Mesodermal cell (in vitro differentiated cells): ENCODE measurements around the gene IMP3.

Experiments
- H3K27ac ChIP-seq: 2 replicates; pipeline ENCODE4 v1.7.0; 2013; ENCODE audit warnings: mild to moderate bottlenecking, low read depth, low read length, moderate library complexity; ENCODE audit not compliant: severe bottlenecking
- H3K36me3 ChIP-seq: 2 replicates; pipeline ENCODE4 v1.7.1; 2013; ENCODE audit warnings: mild to moderate bottlenecking, low read length, moderate library complexity; ENCODE audit not compliant: control insufficient read depth, insufficient read depth
- H3K4me1 ChIP-seq: one replicate; pipeline ENCODE4 v1.7.1; 2013; ENCODE audit warnings: mild to moderate bottlenecking, low read length; ENCODE audit not compliant: insufficient read depth, control insufficient read depth, poor library complexity, severe bottlenecking
- H3K4me3 ChIP-seq: 2 replicates; pipeline ENCODE4 v1.7.0; 2013; ENCODE audit warnings: low read length, control low read depth, mild to moderate bottlenecking; ENCODE audit not compliant: insufficient read depth, poor library complexity, severe bottlenecking; ENCODE audit errors: extremely low read depth
- H3K9me3 ChIP-seq: 2 replicates; pipeline ENCODE4 v1.7.1; 2013; ENCODE audit warnings: mild to moderate bottlenecking, low read length, moderate library complexity; ENCODE audit not compliant: control insufficient read depth
- WGBS, 2 experiments: methylation state at CpG; one replicate each; pipeline ENCODE4 v1.1.5; 2013; ENCODE audit warnings: missing lambda C conversion rate in 2 of 2; ENCODE audit not compliant: insufficient coverage in 2 of 2; 5-methylcytosine and 5-hydroxymethylcytosine counted together

IMP3 gene

DNA sequence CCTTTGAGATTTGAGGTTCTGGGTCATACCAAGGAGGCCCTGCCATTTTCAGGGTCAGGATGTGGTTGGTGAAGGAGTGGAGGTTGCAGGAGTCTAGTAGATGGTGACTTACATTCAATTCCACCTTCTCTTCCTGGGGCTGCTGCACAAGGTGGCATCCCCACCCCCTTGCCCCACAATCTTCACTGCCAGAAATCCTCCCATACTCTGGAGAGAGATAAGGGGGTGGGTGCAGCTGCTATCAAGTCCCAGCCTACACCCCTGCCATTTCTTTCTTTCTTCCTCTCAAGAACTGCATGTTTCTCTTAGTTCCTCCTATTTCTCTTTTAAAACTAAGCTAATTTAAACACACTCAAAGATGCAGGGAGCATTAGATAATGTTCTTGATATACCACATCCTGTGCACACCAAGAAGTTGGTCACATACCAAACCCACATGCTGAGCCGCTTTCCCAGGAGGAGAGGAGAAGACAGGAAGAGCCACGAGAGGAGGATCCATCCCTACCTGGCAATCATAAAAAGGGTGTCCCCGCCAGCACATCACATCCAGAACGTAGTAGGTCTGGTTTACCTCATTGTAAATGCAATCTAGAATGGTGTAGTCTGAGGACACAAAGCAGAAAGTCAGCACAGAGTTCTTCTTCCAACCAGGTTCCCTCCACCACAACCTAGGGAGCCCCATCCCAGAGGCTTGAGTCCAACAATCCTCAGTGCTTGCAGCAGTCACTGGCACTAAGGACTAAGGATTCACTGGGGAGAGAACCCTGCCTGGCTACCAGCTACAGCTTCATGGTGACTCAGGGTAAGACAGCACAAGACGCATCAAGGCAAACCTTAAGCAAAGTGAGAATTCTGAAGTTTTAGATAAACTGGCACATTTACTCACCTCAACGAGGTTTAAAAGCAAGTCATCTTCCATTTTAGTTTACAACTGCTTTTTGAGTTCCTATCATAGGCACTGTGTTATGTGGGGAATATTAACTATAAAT, 33.0 kb downstream of the IMP3 start:
- no peak overlapping the region for H3K4me3 ChIP-seq
- no peaks in the 10 kb centered on the region for H3K9me3 ChIP-seq
- WGBS, 2 experiments = 82 to 100% methylated on average over 3 to 5 of the region's 6 CpGs
- no peak overlapping the region for H3K27ac ChIP-seq
- H3K36me3 ChIP-seq = peaks cover 61% of the 10 kb centered on the region
- no peaks in the 10 kb centered on the region for H3K4me1 ChIP-seq

DNA sequence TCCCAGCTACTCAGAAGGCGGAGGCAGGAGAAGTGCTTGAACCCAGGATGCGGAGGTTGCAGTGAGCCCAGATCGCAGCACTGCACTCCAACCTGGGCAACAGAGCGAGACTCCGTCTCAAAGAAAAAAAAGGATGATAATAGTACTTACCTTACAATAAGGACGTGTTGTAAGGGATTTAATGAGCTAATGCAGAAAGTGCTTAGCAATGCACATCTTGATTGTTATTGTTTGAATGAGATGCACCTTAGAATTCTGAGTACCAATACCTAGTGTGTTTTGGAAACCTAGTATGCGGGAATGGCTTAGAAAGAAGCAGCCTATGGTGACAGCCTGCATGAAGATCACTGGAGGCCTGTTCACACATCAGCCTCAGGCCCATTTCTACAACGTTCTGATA, 34.0 kb downstream of the IMP3 start:
- Histone ChIP-seq H3K4me3 (no peak overlapping the region), H3K4me1 (no peaks in the 10 kb centered on the region), H3K27ac (no peak overlapping the region), H3K9me3 (no peaks in the 10 kb centered on the region), H3K36me3 (peaks cover 57% of the 10 kb centered on the region)
- 95 to 100% methylated on average over 6 of the region's 8 CpGs for WGBS, 2 experiments

DNA sequence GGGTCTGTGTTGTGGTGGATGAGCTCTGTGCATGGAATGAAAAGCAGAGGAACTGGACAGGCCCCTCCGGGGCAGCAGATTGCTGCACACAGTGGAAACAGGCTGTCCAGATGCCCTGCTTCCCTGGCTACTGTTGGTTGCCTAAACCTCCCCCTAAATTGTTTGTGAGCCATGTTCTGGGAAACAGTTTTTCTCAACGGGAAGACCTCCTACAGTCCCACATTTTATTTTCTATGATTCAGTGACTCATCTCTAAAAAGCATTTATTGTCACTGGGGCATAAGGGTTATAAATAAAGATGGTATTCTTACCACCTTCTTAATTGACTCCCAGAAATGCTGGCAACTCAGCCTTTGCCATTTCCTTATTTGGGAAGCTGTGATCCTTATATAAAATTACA, 40.6 kb downstream of the IMP3 start:
- Histone ChIP-seq H3K9me3 (no peaks in the 10 kb centered on the region), H3K27ac (peak overlapping the region; percentile 10), H3K4me3 (no peak overlapping the region), H3K36me3 (peaks cover 52% of the 10 kb centered on the region), H3K4me1 (no peaks in the 10 kb centered on the region)
- 88 to 91% methylated on average over 1 of the region's 2 CpGs for WGBS, 2 experiments

DNA sequence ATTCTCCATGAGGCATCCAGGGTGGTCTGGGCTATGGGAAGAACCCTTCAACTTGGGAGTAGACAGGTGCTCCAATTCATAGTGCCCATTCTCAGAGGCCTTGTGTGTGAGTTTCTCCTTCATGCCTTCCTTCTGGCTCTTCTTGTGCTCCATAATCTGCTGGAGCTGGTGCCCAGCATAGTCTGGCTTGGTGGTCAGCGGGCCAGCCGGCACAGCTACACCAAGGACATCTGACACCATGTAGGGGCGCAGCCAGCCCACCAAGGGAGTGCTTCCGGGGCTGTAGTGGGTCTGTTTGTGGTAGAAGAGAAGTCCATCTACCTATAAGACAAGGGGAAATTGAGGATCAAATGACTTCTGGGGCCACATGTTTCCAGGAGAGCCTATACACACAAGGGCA, 41.7 kb downstream of the IMP3 start:
- H3K4me1 ChIP-seq = no peaks in the 10 kb centered on the region
- no peaks in the 10 kb centered on the region for H3K9me3 ChIP-seq
- 100% methylated on average over 1 to 3 of the region's 4 CpGs for WGBS, 2 experiments
- H3K4me3 ChIP-seq = no peak overlapping the region
- peaks cover 47% of the 10 kb centered on the region for H3K36me3 ChIP-seq
- H3K27ac ChIP-seq = no peak overlapping the region

DNA sequence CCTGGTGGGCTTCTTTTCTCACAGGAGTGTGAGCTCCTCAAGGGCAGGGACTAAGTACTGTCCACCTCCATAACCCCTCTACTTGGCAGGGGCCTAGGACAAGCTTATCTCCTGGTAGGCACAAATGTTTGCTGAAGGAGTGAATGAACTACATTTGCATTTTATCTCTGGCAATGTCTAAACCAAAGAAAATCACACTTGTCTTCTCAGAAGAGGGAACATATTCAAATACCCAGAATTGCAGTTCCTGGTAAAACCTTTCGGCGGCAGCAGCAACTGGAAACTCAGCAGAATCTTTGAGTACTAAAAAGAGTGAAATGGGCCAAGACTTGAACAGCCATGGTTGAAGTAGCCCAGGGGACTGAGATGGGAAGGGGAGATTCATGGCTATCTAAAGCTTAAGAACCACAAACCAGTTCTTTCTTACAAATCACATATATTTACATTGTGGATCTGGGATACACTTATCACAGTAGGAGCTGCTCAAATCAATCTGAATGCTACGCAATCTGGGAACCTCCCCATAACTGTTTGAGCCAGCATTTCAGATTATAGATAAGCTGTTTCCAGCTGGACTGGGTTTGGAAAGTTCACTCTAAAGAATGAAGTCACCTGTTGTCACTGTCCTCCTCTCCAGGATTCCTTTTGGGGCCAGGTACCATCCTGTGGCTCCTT, 42.2 kb downstream of the IMP3 start:
- H3K27ac ChIP-seq = no peak overlapping the region
- no peaks in the 10 kb centered on the region for H3K4me1 ChIP-seq
- H3K9me3 ChIP-seq = no peaks in the 10 kb centered on the region
- H3K36me3 ChIP-seq = peaks cover 47% of the 10 kb centered on the region
- 60 to 85% methylated on average over 2 to 3 of the region's 3 CpGs for WGBS, 2 experiments
- no peak overlapping the region for H3K4me3 ChIP-seq

DNA sequence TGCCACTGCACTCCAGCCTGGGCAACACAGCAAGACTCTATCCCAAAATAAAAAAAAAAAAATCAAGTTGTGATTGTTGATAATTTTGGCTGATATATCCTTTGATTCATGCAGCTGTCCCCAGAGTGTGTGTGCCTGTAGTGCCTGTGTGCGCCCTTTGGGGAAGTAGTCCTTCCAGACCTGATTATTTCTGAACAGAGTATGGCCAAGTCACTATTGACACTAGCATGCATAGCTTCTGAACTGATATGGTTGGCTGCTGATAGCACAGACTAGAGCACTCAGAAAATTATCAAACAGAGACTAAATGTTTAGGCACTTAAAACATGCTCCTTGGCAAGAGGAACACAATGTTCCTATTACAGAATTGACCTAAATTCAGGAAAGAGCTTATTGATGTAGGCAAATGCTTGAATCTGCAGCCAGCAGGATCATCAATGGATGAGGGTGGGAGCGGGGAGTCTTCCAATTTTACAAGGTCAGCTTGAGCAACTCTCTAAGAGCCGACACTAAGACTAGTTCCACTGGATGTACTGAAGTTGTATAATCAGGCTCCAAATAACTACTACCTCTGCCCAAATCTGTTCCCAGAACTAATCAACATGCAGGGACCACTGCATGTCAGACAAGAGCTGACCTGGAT, 43.2 kb downstream of the IMP3 start:
- no peak overlapping the region for H3K4me3 ChIP-seq
- peaks cover 47% of the 10 kb centered on the region for H3K36me3 ChIP-seq
- H3K4me1 ChIP-seq = no peaks in the 10 kb centered on the region
- WGBS, 2 experiments = 97 to 100% methylated on average over 2 to 3 of the region's 3 CpGs
- H3K27ac ChIP-seq = no peak overlapping the region
- H3K9me3 ChIP-seq = no peaks in the 10 kb centered on the region

DNA sequence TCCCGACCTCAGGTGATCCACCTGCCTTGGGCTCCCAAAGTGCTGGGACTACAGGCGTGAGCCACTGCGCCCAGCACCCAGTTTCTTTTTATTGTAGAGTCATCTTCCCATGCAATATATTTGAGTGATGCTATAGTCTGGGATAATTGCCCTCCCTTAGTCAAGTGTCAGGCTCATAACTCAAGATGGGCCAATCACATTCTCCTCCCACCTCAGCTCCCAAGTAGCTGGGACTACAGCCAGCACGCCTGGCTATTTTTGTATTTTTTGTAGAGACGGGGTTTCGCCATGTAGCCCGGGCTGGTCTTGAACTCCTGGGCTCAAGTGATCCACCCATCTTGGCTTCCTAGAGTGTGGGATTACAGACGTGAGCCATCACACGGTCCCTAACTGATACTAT, 45.7 kb downstream of the IMP3 start:
- Histone ChIP-seq H3K9me3 (no peaks in the 10 kb centered on the region), H3K36me3 (peaks cover 32% of the 10 kb centered on the region), H3K27ac (no peak overlapping the region), H3K4me1 (no peaks in the 10 kb centered on the region), H3K4me3 (no peak overlapping the region)
- 91 to 100% methylated on average over 7 to 8 of the region's 9 CpGs for WGBS, 2 experiments

DNA sequence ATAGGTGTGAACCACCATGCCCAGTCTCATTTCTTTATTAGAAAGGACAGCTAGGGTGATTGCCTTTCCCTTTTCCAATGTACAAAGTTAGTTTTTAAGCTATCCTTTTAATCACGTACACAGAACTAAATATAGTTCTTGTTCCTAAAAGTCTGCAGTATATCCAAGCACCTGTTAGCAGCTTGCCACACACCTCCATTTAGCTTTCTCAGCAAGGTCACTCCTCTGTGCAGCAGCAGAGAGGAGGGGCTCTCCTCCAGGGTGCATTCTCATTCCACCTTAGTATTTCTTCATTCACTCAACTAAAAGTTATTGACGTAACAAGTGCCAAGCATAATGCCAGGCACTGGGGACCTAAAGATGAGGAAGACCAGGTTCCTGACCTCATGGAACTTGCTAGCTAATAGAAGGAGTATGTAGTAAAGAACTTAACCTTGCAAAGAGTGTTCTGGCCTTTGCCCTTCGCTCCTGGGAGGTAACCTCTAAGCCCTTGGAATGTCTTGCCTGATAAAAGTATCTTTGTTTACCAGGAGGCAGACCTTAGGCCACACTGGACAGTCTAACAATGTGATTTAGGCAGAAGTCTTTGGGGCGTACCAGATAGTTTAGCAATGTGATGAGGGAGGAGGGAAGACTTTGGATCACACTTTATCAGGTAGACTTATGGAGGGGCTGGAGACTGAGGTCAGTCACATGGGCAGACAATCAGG, 48.2 kb downstream of the IMP3 start:
- Histone ChIP-seq H3K4me3 (no peak overlapping the region), H3K27ac (no peak overlapping the region), H3K9me3 (no peaks in the 10 kb centered on the region), H3K4me1 (no peaks in the 10 kb centered on the region), H3K36me3 (peaks cover 14% of the 10 kb centered on the region)
- 91 to 100% methylated on average over 3 to 4 of the region's 4 CpGs for WGBS, 2 experiments

DNA sequence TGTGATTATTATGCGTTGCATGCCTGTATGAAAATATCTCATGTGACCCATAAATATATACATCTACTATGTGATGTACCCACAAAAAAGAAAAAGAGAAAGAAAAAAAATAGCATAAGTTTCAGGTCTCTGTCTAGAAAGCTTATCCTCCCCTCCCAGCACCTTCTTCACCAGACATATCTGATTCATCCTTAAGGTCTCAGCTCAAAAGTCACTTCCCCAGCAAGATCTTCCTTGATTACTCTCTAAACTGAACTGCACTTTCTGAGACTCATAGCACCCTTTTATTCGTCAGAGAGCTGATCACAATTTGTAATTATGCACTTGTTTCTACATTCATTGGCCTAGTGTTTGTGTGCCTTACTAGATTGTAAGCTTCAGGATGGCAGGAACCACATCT, 49.8 kb downstream of the IMP3 start:
- Histone ChIP-seq H3K9me3 (no peaks in the 10 kb centered on the region), H3K36me3 (peaks cover 7% of the 10 kb centered on the region), H3K4me3 (no peak overlapping the region), H3K4me1 (no peaks in the 10 kb centered on the region), H3K27ac (no peak overlapping the region)
- WGBS, 2 experiments = 100% methylated on average over 1 of the region's 2 CpGs; no CpG with 5 or more reads in 1 of the 2 experiments
